Stomach (tissue), 9 donors: ENCODE measurements around the gene DHCR24. TPM values are rescaled to one million over a fixed set of nuclear protein-coding genes. Genes with fewer than 3 reads are reported as not detected.
A peak's percentile ranks its signal among the peaks of the same experiment; 100 is the strongest.
"Not testable (repeated sequence)": the region's sequence is repeated elsewhere in the genome, so short reads cannot be mapped to it uniquely, and the experiment has no call there.

Experiments used
- DNase-seq, 2 donors: peaks; one replicate each; pipeline versions ENCODE4 v3.0.0 to v3.0.0-alpha.2; 2013 to 2019
- H3K27ac ChIP-seq, 5 donors: fragments of 200-600 bp in 4 of 5; sonication (generic) in 4 of 5; one replicate each; pipeline ENCODE4 v1.5.1; 2013 to 2019; ENCODE audit warnings: mild to moderate bottlenecking in 1 of 5, moderate library complexity in 1 of 5
- H3K27me3 ChIP-seq, 3 donors: fragments of 200-600 bp; sonication (generic); one replicate each; pipeline ENCODE4 v1.5.1; 2017 to 2019; ENCODE audit warnings: mixed run types in 1 of 3
- H3K36me3 ChIP-seq, 4 donors: fragments of 200-600 bp; sonication (generic); 1 replicate in 3 of 4; 2 replicates in 1 of 4; pipeline ENCODE4 v1.5.1; 2016 to 2019
- H3K4me1 ChIP-seq, 4 donors: fragments of 200-600 bp; sonication (generic); one replicate each; pipeline ENCODE4 v1.5.1; 2016 to 2019
- H3K4me3 ChIP-seq, 4 donors: fragments of 200-600 bp; sonication (generic) in 3 of 4; one replicate each; pipeline ENCODE4 v1.5.1; 2016 to 2019; ENCODE audit warnings: mild to moderate bottlenecking in 1 of 4
- H3K9me3 ChIP-seq, 4 donors: fragments of 200-600 bp; sonication (generic); one replicate each; pipeline ENCODE4 v1.5.1; 2016 to 2019
- EP300 ChIP-seq: sonication (generic); formaldehyde crosslinking; IDR thresholded peaks from one replicate; pipeline ENCODE4 v1.6.1; 2017; ENCODE audit warnings: antibody characterized with exemption
- POLR2A ChIP-seq, 4 donors: fragments of 450-650 bp; IDR thresholded peaks; one replicate each; pipeline ENCODE4 v1.6.1; 2016; ENCODE audit warnings: antibody characterized with exemption in 4 of 4, control low read depth in 2 of 4, mild to moderate bottlenecking in 1 of 4, moderate library complexity in 1 of 4
- POLR2AphosphoS5 ChIP-seq, 3 donors: sonication (generic); formaldehyde crosslinking; IDR thresholded peaks; one replicate each; pipeline ENCODE4 v1.6.1; 2016; ENCODE audit warnings: antibody characterized with exemption in 3 of 3
- WGBS, 5 donors: extraction: QIAGEN DNeasy Blood & Tissue Kit in 3 of 5; methylation state at CpG; one replicate each; pipeline versions ENCODE4 v1.1.5 to v1.1.7; 2013 to 2018; 5-methylcytosine and 5-hydroxymethylcytosine counted together
- intact Hi-C: fragments of 100-400 bp; cut with DNase I; formaldehyde crosslinking; loops from one replicate; pipeline ENCODE4 v1.15.1; 2023; ENCODE audit warnings: low total_unique reads
- polyA plus RNA-seq, 3 donors: library from polyadenylated mRNA; stranded (reverse); fragments of 200-250 nt; gene quantifications; one replicate each; pipeline ENCODE4 v1.2.3, GENCODE V29; 2013
- total RNA-seq, 5 donors: library from RNA; depleted of rRNA; stranded (reverse); fragments of >200 nt; gene quantifications; one replicate each; pipeline versions ENCODE4 v1.1.0 to v1.2.3, GENCODE V29; 2014 to 2016
- TF ChIP-seq, protein P1 (sequence below), 7 experiments: fragments of 450-650 bp in 4 of 7; fragments of 200-600 bp in 3 of 7; sonication (generic) in 3 of 7; IDR thresholded peaks; one replicate each; pipeline ENCODE4 v1.5.1; 2016 to 2019; ENCODE audit warnings: antibody characterized with exemption in 7 of 7, control low read depth in 2 of 7, mild to moderate bottlenecking in 1 of 7
- donor health status: healthy with polysubstance abuse.
- donor health status: Bipolar disorder and iron deficiency.
- donor health status: healthy.

Gene DHCR24
- total and polyA plus RNA-seq, 8 donors = 20.0 to 347 (median 69.0) TPM

GRCh38 chr1:54885237-54885679 lies 1.7 kb downstream of the DHCR24 start:
- peaks cover 0 to 20% (median 9%) of the 10 kb centered on the region in 4 donors for H3K36me3 ChIP-seq
- no peaks in the 10 kb centered on the region for H3K9me3 ChIP-seq
- peaks cover 0 to 3% (median 0%) of the 10 kb centered on the region in 3 donors for H3K27me3 ChIP-seq
- no peak for TF ChIP-seq EP300
- TF ChIP-seq POLR2A (IDR thresholded peaks at IDR 0.05) = no peak
- TF ChIP-seq, protein P1, sequence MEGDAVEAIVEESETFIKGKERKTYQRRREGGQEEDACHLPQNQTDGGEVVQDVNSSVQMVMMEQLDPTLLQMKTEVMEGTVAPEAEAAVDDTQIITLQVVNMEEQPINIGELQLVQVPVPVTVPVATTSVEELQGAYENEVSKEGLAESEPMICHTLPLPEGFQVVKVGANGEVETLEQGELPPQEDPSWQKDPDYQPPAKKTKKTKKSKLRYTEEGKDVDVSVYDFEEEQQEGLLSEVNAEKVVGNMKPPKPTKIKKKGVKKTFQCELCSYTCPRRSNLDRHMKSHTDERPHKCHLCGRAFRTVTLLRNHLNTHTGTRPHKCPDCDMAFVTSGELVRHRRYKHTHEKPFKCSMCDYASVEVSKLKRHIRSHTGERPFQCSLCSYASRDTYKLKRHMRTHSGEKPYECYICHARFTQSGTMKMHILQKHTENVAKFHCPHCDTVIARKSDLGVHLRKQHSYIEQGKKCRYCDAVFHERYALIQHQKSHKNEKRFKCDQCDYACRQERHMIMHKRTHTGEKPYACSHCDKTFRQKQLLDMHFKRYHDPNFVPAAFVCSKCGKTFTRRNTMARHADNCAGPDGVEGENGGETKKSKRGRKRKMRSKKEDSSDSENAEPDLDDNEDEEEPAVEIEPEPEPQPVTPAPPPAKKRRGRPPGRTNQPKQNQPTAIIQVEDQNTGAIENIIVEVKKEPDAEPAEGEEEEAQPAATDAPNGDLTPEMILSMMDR (IDR thresholded peaks at IDR 0.05) = no peak
- TF ChIP-seq POLR2AphosphoS5 (IDR thresholded peaks at IDR 0.05) = no peak
- H3K4me1 ChIP-seq = peaks cover 37 to 70% (median 61%) of the 10 kb centered on the region in 4 donors
- H3K27ac ChIP-seq = peak overlapping the region; percentile 82 to 94 (median 86)
- intact Hi-C loops = no loop called here
- 30 to 56% (median 40%) methylated on average over 4 of the region's 4 CpGs for WGBS, 5 donors
- DNase-seq = no peak
- H3K4me3 ChIP-seq = peak overlapping the region; percentile 75 to 90 (median 82)

- Histone ChIP-seq H3K9me3 (no peaks in the 10 kb centered on the region), H3K4me1 (peaks cover 37 to 70% (median 60%) of the 10 kb centered on the region in 4 donors), H3K36me3 (peaks cover 0 to 21% (median 10%) of the 10 kb centered on the region in 4 donors), H3K27ac (peak overlapping the region; percentile 82 to 94 (median 86)), H3K27me3 (peaks cover 0 to 3% (median 0%) of the 10 kb centered on the region in 3 donors), H3K4me3 (peak overlapping the region in 1 of 4 donors; percentile 79)
- intact Hi-C loops = no loop called here
- no peak for TF ChIP-seq POLR2AphosphoS5 (IDR thresholded peaks at IDR 0.05)
- DNase-seq = no peak
- 26 to 54% (median 42%) methylated on average over 3 of the region's 3 CpGs for WGBS, 5 donors
Measured at GRCh38 chr1:54884768-54885167, 2.2 kb downstream of the DHCR24 start.

- H3K4me1 ChIP-seq = peaks cover 37 to 66% (median 57%) of the 10 kb centered on the region in 4 donors
- peaks cover 0 to 3% (median 0%) of the 10 kb centered on the region in 3 donors for H3K27me3 ChIP-seq
- peaks cover 0 to 21% (median 10%) of the 10 kb centered on the region in 4 donors for H3K36me3 ChIP-seq
- H3K9me3 ChIP-seq = no peaks in the 10 kb centered on the region
- peak in 1 of 2 donors; percentile 55 for DNase-seq
- TF ChIP-seq POLR2A (IDR thresholded peaks at IDR 0.05) (no peak), EP300 (no peak)
- H3K4me3 ChIP-seq = no peak overlapping the region
- intact Hi-C loops = no loop called here
- WGBS, 5 donors = 10 to 39% (median 23%) methylated on average over 3 of the region's 3 CpGs
- H3K27ac ChIP-seq = peak overlapping the region; percentile 18 to 94 (median 85)
Measured at GRCh38 chr1:54884135-54884586, 2.8 kb downstream of the DHCR24 start.

- intact Hi-C loops = no loop called here
Measured at GRCh38 chr1:54883349-54884102, 3.5 kb downstream of the DHCR24 start.

GRCh38 chr1:54882519-54882918 lies 4.5 kb downstream of the DHCR24 start:
- no peak for DNase-seq
- intact Hi-C loops = no loop called here
- Histone ChIP-seq H3K4me3 (no peak overlapping the region), H3K27me3 (no peaks in the 10 kb centered on the region), H3K27ac (peak overlapping the region in 2 of 5 donors; percentile 82 to 89), H3K9me3 (no peaks in the 10 kb centered on the region), H3K4me1 (peaks cover 34 to 59% (median 48%) of the 10 kb centered on the region in 4 donors), H3K36me3 (peaks cover 0 to 21% (median 10%) of the 10 kb centered on the region in 4 donors)
- 47 to 95% (median 70%) methylated on average over 1 of the region's 1 CpG for WGBS, 5 donors
- TF ChIP-seq EP300 (no peak), POLR2AphosphoS5 (IDR thresholded peaks at IDR 0.05) (no peak), POLR2A (IDR thresholded peaks at IDR 0.05) (no peak)
- TF ChIP-seq, protein P1 (IDR thresholded peaks at IDR 0.05) = no peak

More at GRCh38 chr1:54883349-54884102, 3.5 kb downstream of the DHCR24 start:
- Histone ChIP-seq H3K4me3 (peak overlapping the region in 1 of 4 donors; percentile 13), H3K4me1 (peaks cover 37 to 60% (median 52%) of the 10 kb centered on the region in 4 donors), H3K27ac (peak overlapping the region; percentile 18 to 89 (median 82)), H3K27me3 (peaks cover 0 to 3% (median 0%) of the 10 kb centered on the region in 3 donors), H3K9me3 (no peaks in the 10 kb centered on the region), H3K36me3 (peaks cover 0 to 21% (median 10%) of the 10 kb centered on the region in 4 donors)
- no peak for TF ChIP-seq EP300
- no peak for TF ChIP-seq POLR2A (IDR thresholded peaks at IDR 0.05)
- TF ChIP-seq, protein P1 (IDR thresholded peaks at IDR 0.05) = no peak
- no peak for TF ChIP-seq POLR2AphosphoS5 (IDR thresholded peaks at IDR 0.05)
- 64 to 77% (median 72%) methylated on average over 10 of the region's 10 CpGs for WGBS, 5 donors
- DNase-seq = no peak

DNA sequence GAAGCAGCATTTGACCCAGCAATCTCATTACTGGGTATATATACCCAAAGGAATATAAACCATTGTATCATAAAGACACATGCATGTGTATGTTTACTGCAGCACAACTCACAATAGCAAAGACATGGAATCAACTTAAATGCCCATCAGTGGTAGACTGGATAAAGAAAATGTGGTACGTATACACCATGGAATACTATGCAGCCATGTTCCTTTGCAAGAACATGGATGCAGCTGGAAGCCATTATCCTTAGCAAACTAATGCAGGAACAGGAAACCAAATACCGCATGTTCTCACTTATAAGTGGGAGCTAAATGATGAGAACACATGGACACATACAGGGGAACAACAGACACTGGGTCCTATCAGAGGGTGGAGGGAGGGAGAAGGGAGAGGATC lies 5.4 kb downstream of the DHCR24 start:
- peaks cover 38 to 61% (median 50%) of the 10 kb centered on the region in 4 donors for H3K4me1 ChIP-seq
- H3K36me3 ChIP-seq = peaks cover 0 to 21% (median 10%) of the 10 kb centered on the region in 4 donors
- H3K27ac ChIP-seq, H3K9me3 ChIP-seq, intact Hi-C loops, H3K27me3 ChIP-seq, H3K4me3 ChIP-seq, DNase-seq: not testable (repeated sequence)
- 87 to 98% (median 94%) methylated on average over 2 of the region's 2 CpGs for WGBS, 5 donors
